ENCODE results near the gene GRIN1.
"Not testable (repeated sequence)": the region's sequence is repeated elsewhere in the genome, so short reads cannot be mapped to it uniquely, and the experiment has no call there.

The GRIN1 gene

DNA sequence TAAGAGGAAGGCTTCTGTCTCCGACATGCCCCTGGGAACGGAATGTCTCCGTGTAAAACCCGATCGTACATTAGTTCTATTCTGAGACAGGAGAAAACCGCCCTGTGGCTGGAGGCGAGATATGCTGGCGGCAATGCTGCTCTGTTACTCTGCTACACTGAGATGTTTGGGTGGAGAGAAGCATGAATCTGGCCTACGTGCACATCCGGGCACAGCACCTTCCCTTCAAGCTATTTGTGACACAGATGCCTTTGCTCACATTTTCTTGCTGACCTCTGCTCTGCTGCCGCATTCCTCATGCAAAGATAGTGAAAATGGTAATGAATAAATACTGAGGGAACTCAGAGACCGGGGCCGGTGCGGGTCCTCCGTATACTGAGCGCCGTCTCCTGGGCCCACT is 22.2 kb upstream of the GRIN1 start:
- TF ChIP-seq, protein P1, sequence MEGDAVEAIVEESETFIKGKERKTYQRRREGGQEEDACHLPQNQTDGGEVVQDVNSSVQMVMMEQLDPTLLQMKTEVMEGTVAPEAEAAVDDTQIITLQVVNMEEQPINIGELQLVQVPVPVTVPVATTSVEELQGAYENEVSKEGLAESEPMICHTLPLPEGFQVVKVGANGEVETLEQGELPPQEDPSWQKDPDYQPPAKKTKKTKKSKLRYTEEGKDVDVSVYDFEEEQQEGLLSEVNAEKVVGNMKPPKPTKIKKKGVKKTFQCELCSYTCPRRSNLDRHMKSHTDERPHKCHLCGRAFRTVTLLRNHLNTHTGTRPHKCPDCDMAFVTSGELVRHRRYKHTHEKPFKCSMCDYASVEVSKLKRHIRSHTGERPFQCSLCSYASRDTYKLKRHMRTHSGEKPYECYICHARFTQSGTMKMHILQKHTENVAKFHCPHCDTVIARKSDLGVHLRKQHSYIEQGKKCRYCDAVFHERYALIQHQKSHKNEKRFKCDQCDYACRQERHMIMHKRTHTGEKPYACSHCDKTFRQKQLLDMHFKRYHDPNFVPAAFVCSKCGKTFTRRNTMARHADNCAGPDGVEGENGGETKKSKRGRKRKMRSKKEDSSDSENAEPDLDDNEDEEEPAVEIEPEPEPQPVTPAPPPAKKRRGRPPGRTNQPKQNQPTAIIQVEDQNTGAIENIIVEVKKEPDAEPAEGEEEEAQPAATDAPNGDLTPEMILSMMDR (conservative IDR thresholded peaks at IDR 0.05; ENCODE audit: control insufficient read depth, insufficient read depth, low read depth, low read length), result no peak
- no peak for DNase-seq (ENCODE audit: low read depth)
- no peak overlapping the region for H3K4me3 ChIP-seq (ENCODE audit: control insufficient read depth, low read depth, low read length)

- TF ChIP-seq, protein P1 (conservative IDR thresholded peaks at IDR 0.05; ENCODE audit: control insufficient read depth, insufficient read depth, low read depth, low read length), result no peak
- H3K4me3 ChIP-seq (ENCODE audit: control insufficient read depth, low read depth, low read length), result no peak overlapping the region
- DNase-seq (ENCODE audit: low read depth), result no peak
Measured at GRCh38 chr9:137117269-137117731, 21.7 kb upstream of the GRIN1 start.

DNA sequence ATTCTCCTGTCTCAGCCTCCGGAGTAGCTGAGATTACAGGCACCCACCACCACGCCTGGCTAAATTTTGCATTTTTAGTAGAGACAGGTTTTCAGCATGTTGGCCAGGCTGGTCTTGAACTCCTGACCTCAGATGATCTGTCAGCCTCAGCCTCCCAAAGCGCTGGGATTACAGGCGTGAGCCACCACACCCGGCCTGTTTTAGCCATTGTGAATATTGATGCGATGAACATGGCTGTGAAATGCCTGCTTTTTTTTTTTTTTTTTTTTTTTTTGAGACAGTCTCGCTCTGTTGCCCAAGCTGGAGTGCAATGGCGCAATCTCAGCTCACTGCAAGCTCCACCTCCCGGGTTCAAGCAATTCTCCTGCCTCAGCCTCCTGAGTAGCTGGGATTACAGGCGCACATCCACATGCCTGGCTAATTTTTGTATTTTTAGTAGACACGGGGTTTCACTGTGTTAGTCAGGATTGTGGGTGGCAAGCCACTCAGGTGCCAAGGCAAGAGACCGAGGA is 20.8 kb upstream of the GRIN1 start:
- not testable (repeated sequence) for H3K4me3 ChIP-seq (ENCODE audit: control insufficient read depth, low read depth, low read length); DNase-seq (ENCODE audit: low read depth)

GRCh38 chr9:137121927-137122795 is 16.8 kb upstream of the GRIN1 start:
- not testable (repeated sequence) for DNase-seq (ENCODE audit: low read depth); H3K4me3 ChIP-seq (ENCODE audit: control insufficient read depth, low read depth, low read length)

GRCh38 chr9:137122796-137123467 is 16.0 kb upstream of the GRIN1 start:
- H3K4me3 ChIP-seq (ENCODE audit: control insufficient read depth, low read depth, low read length); DNase-seq (ENCODE audit: low read depth): not testable (repeated sequence)

DNA sequence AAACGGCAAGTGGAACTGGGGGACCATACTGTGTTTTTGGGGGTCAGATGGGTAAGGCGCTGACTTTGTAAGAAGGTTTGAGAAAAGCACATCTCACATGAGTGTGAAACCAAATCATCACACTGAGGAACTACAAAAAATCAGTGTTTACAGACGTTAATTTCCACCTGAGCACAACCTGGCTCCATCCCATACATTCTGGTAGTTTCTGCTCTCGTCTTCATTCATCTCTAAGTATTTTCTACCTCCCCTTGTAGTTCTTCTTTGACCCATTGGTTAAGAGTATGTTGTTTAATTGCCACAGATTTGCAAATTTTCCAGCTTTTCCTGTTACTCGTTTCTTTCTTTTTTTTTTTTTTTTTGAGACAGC is 15.5 kb upstream of the GRIN1 start:
- H3K4me3 ChIP-seq (ENCODE audit: control insufficient read depth, low read depth, low read length), result no peak overlapping the region
- TF ChIP-seq, protein P1 (conservative IDR thresholded peaks at IDR 0.05; ENCODE audit: control insufficient read depth, insufficient read depth, low read depth, low read length), result no peak
- no peak for DNase-seq (ENCODE audit: low read depth)

DNA sequence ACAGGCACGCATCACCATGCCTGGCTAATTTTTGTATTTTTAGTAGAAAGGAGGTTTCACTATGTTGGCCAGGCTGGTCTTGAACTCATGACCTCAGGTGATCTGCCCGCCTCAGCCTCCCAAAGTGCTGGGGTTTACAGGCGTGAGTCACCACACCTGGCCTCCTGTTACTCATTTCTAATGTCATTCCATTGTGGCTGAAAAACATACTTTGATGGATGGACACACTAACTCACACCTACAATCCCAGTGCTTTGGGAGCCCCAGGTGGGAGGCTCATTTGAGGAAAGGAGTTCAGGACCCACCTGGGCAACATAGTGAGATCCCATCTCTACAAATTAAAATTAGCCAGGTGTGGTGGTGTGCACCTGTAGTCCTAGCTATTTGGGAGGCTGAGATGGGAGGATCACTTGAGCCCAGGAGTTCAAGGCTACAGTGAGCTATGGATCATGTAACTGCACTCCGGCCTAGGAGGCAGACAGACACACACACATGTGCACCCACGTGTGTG is 14.9 kb upstream of the GRIN1 start:
- DNase-seq (ENCODE audit: low read depth); H3K4me3 ChIP-seq (ENCODE audit: control insufficient read depth, low read depth, low read length): not testable (repeated sequence)

- H3K4me3 ChIP-seq (ENCODE audit: control insufficient read depth, low read depth, low read length), result no peak overlapping the region
- no peak for DNase-seq (ENCODE audit: low read depth)
- TF ChIP-seq, protein P1 (conservative IDR thresholded peaks at IDR 0.05; ENCODE audit: control insufficient read depth, insufficient read depth, low read depth, low read length), result no peak
Measured at GRCh38 chr9:137126786-137127185, 12.2 kb upstream of the GRIN1 start.

Measured in fibroblast of mammary gland (primary cell).